ENCODE data around the gene SLC43A2.

Gene SLC43A2

DNA sequence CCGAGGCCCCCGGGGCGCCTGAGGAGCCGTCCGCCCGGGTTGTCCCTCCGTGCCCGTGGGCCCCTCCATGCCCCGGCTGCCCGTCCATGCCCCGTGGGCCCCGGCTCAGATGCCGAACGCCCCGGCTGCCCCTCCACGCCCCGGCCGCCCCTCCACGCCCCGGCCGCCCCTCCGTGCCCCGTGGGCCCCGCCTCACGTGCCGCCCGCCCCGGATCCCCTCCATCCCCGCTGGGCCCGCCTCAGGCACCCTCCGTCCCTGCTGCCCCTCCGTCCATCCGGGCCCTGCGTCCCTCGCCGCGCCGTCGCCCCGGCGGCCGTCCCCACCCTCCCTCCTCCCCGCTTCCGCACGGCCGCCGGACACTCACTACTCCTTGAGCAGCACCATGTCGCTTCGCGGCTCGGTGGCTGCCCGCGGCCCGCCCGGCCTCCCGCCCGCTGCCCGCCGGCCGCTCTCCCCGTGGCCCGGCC lies 66.4 kb downstream of the SLC43A2 start:
- TF ChIP-seq CTCF (IDR thresholded peaks at IDR 0.05; ENCODE audit: borderline replicate concordance, extremely low read depth, low read length, poor library complexity, severe bottlenecking) (no peak), EZH2 (IDR thresholded peaks at IDR 0.05; ENCODE audit: borderline replicate concordance, low read depth, low read length, severe bottlenecking) (no peak)
- H3K4me1 ChIP-seq (ENCODE audit: insufficient read depth, low read length), result peaks cover 64% of the 10 kb centered on the region
- H4K20me1 ChIP-seq (ENCODE audit: insufficient read depth, low read length), result peaks cover 43% of the 10 kb centered on the region
- peaks cover 56% of the 10 kb centered on the region for H3K79me2 ChIP-seq (ENCODE audit: insufficient read depth, low read length)
- H3K27me3 ChIP-seq (ENCODE audit: insufficient read depth, low read length, poor library complexity), result no peaks in the 10 kb centered on the region
- peak overlapping the region; percentile 42; the same call in 1 of the 2 replicates for H2AFZ ChIP-seq (ENCODE audit: low read depth, low read length)
- H3K9me3 ChIP-seq (ENCODE audit: insufficient read depth, low read length, severe bottlenecking), result no peaks in the 10 kb centered on the region
- H3K36me3 ChIP-seq (ENCODE audit: insufficient read depth, low read length), result peaks cover 33% of the 10 kb centered on the region
- H3K27ac ChIP-seq (ENCODE audit: low read length), result peak overlapping the region; percentile 73
- peak overlapping the region; percentile 84 for H3K4me2 ChIP-seq (ENCODE audit: insufficient read depth, low read length)
- peak; percentile 31 for ATAC-seq (ENCODE audit: insufficient read depth, low read depth)
- H3K4me3 ChIP-seq (ENCODE audit: low read depth in 1 of 2, low read length in 2 of 2), result peak overlapping the region; percentile 40 to 74; a peak in 3 of 4 replicates
- DNase-seq, result no peak
- peak overlapping the region; percentile 68 for H3K9ac ChIP-seq (ENCODE audit: low read depth, low read length)

DNA sequence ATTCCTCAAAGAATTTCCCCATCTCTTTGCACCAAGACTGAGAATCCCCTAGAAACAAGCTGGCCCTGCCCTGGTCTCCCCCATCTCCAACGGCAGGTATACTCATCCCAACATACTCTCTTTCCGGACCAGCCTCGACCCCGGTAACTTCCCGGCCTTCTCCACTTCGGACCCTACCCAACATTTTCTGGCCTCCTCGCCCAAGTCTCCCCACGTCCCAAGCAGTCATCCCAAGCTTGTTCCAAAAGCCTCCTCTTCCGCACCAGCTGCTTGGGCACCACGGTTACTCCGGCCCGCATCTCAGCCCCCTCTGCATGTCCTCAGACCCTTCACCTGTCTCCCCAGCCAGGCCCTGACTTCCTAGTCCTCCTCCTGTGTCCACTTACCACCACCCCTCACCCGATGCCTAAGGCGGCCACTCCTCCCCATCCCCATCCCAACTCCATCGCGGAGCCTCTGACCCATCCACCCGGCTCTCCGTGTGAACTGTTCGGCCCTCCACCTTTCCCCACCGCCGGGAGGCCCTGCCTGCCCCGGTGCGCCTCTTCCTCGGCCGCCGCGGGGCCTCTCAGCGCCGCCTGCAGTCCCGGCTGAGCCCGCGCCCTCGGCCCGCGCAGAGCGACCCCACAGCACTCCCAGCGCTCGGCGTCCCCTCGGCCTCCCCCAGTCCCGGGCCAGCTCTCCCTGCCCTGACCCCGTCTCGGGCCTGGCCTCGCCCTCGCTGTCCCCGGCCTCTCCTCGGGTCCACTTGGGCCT lies 67.0 kb downstream of the SLC43A2 start:
- Histone ChIP-seq H2AFZ (ENCODE audit: low read depth, low read length) (no peak overlapping the region), H4K20me1 (ENCODE audit: insufficient read depth, low read length) (peaks cover 49% of the 10 kb centered on the region), H3K27me3 (ENCODE audit: insufficient read depth, low read length, poor library complexity) (no peaks in the 10 kb centered on the region), H3K36me3 (ENCODE audit: insufficient read depth, low read length) (peaks cover 37% of the 10 kb centered on the region), H3K4me1 (ENCODE audit: insufficient read depth, low read length) (peaks cover 58% of the 10 kb centered on the region), H3K79me2 (ENCODE audit: insufficient read depth, low read length) (peaks cover 62% of the 10 kb centered on the region), H3K4me2 (ENCODE audit: insufficient read depth, low read length) (peak overlapping the region; percentile 84), H3K9ac (ENCODE audit: low read depth, low read length) (peak overlapping the region; percentile 68), H3K27ac (ENCODE audit: low read length) (peak overlapping the region; percentile 70), H3K4me3 (ENCODE audit: low read depth in 1 of 2, low read length in 2 of 2) (peak overlapping the region; percentile 40 to 74), H3K9me3 (ENCODE audit: insufficient read depth, low read length, severe bottlenecking) (no peaks in the 10 kb centered on the region)
- TF ChIP-seq EZH2 (IDR thresholded peaks at IDR 0.05; ENCODE audit: borderline replicate concordance, low read depth, low read length, severe bottlenecking) (no peak), CTCF (IDR thresholded peaks at IDR 0.05; ENCODE audit: borderline replicate concordance, extremely low read depth, low read length, poor library complexity, severe bottlenecking) (peak; percentile 54)
- DNase-seq (peak; percentile 48), ATAC-seq (ENCODE audit: insufficient read depth, low read depth) (peak; percentile 68)

DNA sequence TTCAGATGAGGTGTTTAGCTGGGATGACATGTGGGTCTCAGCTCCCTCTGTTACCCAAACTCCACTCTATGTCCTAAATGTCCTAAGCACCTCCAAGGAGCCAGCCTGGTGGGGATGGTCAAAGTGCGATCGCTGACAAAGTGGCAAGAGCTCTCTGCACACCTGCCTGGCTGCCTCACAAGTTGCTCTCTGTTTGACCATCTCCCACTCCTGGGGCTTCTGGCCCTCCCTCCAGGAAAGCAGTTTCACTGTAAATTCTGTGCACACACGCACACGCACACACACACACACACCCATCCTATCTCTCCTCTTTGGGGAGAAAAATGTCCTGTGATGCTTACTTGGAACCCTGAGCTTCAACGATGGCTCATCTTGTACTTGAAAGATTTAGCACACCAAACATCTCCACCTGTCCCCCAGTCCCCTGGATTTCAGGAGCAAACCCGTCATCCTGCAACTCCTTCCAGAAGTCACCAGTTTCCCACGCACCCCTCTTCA lies 67.7 kb downstream of the SLC43A2 start:
- ATAC-seq (ENCODE audit: insufficient read depth, low read depth) (no peak), DNase-seq (no peak)
- peaks cover 69% of the 10 kb centered on the region for H3K79me2 ChIP-seq (ENCODE audit: insufficient read depth, low read length)
- no peaks in the 10 kb centered on the region for H3K9me3 ChIP-seq (ENCODE audit: insufficient read depth, low read length, severe bottlenecking)
- H3K4me2 ChIP-seq (ENCODE audit: insufficient read depth, low read length), result peak overlapping the region; percentile 84
- peaks cover 56% of the 10 kb centered on the region for H4K20me1 ChIP-seq (ENCODE audit: insufficient read depth, low read length)
- peak overlapping the region; percentile 40 to 74; a peak in 3 of 4 replicates for H3K4me3 ChIP-seq (ENCODE audit: low read depth in 1 of 2, low read length in 2 of 2)
- H3K4me1 ChIP-seq (ENCODE audit: insufficient read depth, low read length), result peaks cover 51% of the 10 kb centered on the region
- no peaks in the 10 kb centered on the region for H3K27me3 ChIP-seq (ENCODE audit: insufficient read depth, low read length, poor library complexity)
- TF ChIP-seq CTCF (IDR thresholded peaks at IDR 0.05; ENCODE audit: borderline replicate concordance, extremely low read depth, low read length, poor library complexity, severe bottlenecking) (no peak), EZH2 (IDR thresholded peaks at IDR 0.05; ENCODE audit: borderline replicate concordance, low read depth, low read length, severe bottlenecking) (no peak)
- peak overlapping the region; percentile 70 for H3K27ac ChIP-seq (ENCODE audit: low read length)
- peak overlapping the region; percentile 68 for H3K9ac ChIP-seq (ENCODE audit: low read depth, low read length)
- peaks cover 44% of the 10 kb centered on the region for H3K36me3 ChIP-seq (ENCODE audit: insufficient read depth, low read length)
- no peak overlapping the region for H2AFZ ChIP-seq (ENCODE audit: low read depth, low read length)

All from DND-41 (cell line).